ENCODE measurements around the gene PALLD.

PALLD gene

DNA sequence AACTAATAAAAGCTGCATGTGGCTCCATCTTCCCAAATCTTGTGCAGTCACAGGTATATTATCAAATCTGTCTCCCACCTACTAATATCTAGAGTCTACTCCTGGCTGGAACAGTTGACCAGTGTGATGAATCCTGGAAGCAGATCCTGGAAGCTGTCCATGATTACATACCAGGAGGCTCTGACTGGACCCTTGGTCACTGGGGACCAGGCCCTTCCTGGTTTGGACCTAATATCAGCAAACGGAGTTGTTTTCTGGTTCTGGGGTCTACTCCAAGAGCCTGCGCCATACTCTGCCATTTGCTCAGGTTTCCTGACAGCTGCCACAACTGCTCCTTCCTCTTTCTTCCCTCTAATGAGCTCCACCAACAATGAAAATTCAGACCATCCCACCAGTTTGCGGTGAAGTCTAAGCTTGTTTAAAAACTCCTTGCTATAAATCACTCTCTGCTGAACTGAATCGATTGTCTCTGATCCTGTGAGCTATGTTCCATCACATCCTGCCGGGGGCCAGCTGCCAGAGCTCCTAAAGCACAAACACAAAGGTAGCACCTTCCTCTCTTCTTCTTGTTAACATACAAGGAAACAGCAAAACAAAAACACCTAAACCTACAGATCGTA lies 114.2 kb downstream of the PALLD start:
- H3K4me3 ChIP-seq (ENCODE audit: low read depth, low read length) = no peak overlapping the region
- H3K4me1 ChIP-seq (ENCODE audit: control insufficient read depth, insufficient read depth, low read length) = peaks cover 8% of the 10 kb centered on the region
- CTCF ChIA-PET = no interaction called here
- POLR2A ChIA-PET = no interaction called here
- H3K27ac ChIP-seq (ENCODE audit: extremely low read depth, low read depth, low read length) = no peak overlapping the region
- no peaks in the 10 kb centered on the region for H3K36me3 ChIP-seq (ENCODE audit: control insufficient read depth in 2 of 2, insufficient read depth in 1 of 2, low read length in 2 of 2)
- no peaks in the 10 kb centered on the region for H3K9me3 ChIP-seq (ENCODE audit: control insufficient read depth, insufficient read depth, low read depth, low read length)
- TF ChIP-seq ZNF76 (tag by site-specific recombination; IDR thresholded peaks at IDR 0.05; ENCODE audit: borderline replicate concordance, low read depth) = no peak
- TF ChIP-seq SETDB1 (IDR thresholded peaks at IDR 0.05; ENCODE audit: insufficient read length, low read length) = no peak
- TF ChIP-seq HOXA7 (CRISPR knock-in tag; IDR thresholded peaks at IDR 0.05; ENCODE audit: borderline replicate concordance) = no peak
- TF ChIP-seq IKZF3 (tag by site-specific recombination; IDR thresholded peaks at IDR 0.05) = no peak
- TF ChIP-seq, protein P1, sequence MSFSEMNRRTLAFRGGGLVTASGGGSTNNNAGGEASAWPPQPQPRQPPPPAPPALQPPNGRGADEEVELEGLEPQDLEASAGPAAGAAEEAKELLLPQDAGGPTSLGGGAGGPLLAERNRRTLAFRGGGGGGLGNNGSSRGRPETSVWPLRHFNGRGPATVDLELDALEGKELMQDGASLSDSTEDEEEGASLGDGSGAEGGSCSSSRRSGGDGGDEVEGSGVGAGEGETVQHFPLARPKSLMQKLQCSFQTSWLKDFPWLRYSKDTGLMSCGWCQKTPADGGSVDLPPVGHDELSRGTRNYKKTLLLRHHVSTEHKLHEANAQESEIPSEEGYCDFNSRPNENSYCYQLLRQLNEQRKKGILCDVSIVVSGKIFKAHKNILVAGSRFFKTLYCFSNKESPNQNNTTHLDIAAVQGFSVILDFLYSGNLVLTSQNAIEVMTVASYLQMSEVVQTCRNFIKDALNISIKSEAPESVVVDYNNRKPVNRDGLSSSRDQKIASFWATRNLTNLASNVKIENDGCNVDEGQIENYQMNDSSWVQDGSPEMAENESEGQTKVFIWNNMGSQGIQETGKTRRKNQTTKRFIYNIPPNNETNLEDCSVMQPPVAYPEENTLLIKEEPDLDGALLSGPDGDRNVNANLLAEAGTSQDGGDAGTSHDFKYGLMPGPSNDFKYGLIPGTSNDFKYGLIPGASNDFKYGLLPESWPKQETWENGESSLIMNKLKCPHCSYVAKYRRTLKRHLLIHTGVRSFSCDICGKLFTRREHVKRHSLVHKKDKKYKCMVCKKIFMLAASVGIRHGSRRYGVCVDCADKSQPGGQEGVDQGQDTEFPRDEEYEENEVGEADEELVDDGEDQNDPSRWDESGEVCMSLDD (tag by site-specific recombination; IDR thresholded peaks at IDR 0.05) = no peak
- TF ChIP-seq ZSCAN23 (tag by site-specific recombination; IDR thresholded peaks at IDR 0.05) = no peak
- TF ChIP-seq TRIM28 (IDR thresholded peaks at IDR 0.05; ENCODE audit: borderline replicate concordance, low read length) = no peak

DNA sequence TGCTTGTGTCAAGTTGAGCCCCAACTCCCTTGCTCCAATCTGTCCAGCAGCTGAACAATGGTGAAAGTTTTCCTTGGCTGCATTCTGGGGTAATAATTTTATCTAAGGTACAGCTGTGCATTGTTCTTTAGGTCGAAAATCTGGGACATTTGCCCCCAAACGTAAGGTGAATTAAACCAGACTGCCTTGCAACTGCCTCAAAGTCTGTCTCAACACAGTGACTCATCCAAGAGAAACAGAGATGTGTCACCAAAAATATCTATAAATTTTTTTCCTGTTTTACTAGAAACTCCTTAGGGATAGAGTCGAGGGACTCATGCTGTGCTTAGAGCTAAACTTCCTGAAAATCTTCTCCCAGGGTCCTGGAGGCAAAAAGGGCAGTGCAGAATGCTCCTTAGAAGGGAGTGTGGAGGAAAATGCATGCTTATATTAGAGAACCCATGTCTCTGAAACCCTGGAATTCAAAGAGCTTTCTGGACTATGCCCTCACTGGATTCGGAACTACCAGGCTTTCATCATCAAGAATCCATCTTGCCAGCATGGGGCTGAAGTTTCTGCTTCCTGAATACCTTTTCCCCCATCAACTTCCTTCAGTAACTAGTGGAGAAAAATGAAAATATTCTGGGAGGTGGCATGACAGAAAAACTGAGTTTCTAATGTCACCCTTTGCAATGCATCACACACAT lies 115.7 kb downstream of the PALLD start:
- Histone ChIP-seq H3K9me3 (ENCODE audit: control insufficient read depth, insufficient read depth, low read depth, low read length) (no peaks in the 10 kb centered on the region), H3K4me1 (ENCODE audit: control insufficient read depth, insufficient read depth, low read length) (peaks cover 5% of the 10 kb centered on the region), H3K4me3 (ENCODE audit: low read depth, low read length) (no peak overlapping the region), H3K27ac (ENCODE audit: extremely low read depth, low read depth, low read length) (no peak overlapping the region), H3K36me3 (ENCODE audit: control insufficient read depth in 2 of 2, insufficient read depth in 1 of 2, low read length in 2 of 2) (no peaks in the 10 kb centered on the region)
- CTCF ChIA-PET = no interaction called here
- POLR2A ChIA-PET = interaction anchor here (0.8 kb wide), 1 partner anchor 19 kb away, joined by 3 read pairs; no protein-coding TSS in a partner anchor
- TF ChIP-seq ZBTB20 (tag by site-specific recombination; IDR thresholded peaks at IDR 0.05) = peak; percentile 29; the same call in 1 of the 2 replicates
- TF ChIP-seq ZNF223 (tag by site-specific recombination; IDR thresholded peaks at IDR 0.05) = no peak

DNA sequence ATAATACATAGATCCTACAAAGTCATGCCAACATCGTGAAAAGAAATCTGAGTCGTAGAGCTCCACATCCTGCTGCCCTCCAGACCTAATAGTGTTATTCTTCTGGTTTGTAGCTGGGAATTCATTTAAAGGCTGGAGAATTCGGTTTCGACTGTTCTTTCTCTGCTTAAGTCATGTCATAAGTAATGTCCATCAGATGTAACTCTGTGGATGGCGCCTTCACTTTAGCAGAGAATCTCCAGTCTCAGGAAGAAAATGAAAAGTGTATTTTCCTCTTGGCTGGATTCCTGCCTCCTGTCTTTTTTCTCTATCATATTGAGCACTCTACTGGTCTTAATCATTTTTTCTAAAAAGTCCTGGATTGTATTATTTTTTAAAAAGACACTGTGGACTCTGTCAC lies 117.0 kb downstream of the PALLD start:
- no peak for TF ChIP-seq ZFP41 (tag by site-specific recombination; IDR thresholded peaks at IDR 0.05; ENCODE audit: borderline replicate concordance)
- no peak for TF ChIP-seq ZNF658 (tag by site-specific recombination; IDR thresholded peaks at IDR 0.05)
- TF ChIP-seq, protein P2, sequence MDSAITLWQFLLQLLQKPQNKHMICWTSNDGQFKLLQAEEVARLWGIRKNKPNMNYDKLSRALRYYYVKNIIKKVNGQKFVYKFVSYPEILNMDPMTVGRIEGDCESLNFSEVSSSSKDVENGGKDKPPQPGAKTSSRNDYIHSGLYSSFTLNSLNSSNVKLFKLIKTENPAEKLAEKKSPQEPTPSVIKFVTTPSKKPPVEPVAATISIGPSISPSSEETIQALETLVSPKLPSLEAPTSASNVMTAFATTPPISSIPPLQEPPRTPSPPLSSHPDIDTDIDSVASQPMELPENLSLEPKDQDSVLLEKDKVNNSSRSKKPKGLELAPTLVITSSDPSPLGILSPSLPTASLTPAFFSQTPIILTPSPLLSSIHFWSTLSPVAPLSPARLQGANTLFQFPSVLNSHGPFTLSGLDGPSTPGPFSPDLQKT (IDR thresholded peaks at IDR 0.05; ENCODE audit: borderline replicate concordance, low read depth, low read length) = no peak
- no peak for TF ChIP-seq ZFP3 (tag by site-specific recombination; IDR thresholded peaks at IDR 0.05; ENCODE audit: low read depth)
- TF ChIP-seq ZNF146 (tag by site-specific recombination; IDR thresholded peaks at IDR 0.05) = no peak
- no peak for TF ChIP-seq ZNF211 (tag by site-specific recombination; IDR thresholded peaks at IDR 0.05; ENCODE audit: low read depth)
- no peak for TF ChIP-seq ZNF433 (tag by site-specific recombination; IDR thresholded peaks at IDR 0.05; ENCODE audit: low read depth)
- no peak for TF ChIP-seq ZNF596 (tag by site-specific recombination; IDR thresholded peaks at IDR 0.05)
- no peak for TF ChIP-seq ZNF132 (tag by site-specific recombination; IDR thresholded peaks at IDR 0.05; ENCODE audit: borderline replicate concordance)
- TF ChIP-seq ZNF792 (tag by site-specific recombination; IDR thresholded peaks at IDR 0.05) = no peak
- no peak for TF ChIP-seq ZNF140 (tag by site-specific recombination; IDR thresholded peaks at IDR 0.05)
- no peak for TF ChIP-seq ZNF530 (tag by site-specific recombination; IDR thresholded peaks at IDR 0.05; ENCODE audit: low read depth)
- no peak for TF ChIP-seq IKZF3 (tag by site-specific recombination; IDR thresholded peaks at IDR 0.05)
- TF ChIP-seq ZNF169 (tag by site-specific recombination; IDR thresholded peaks at IDR 0.05) = no peak
- Histone ChIP-seq H3K9me3 (ENCODE audit: control insufficient read depth, insufficient read depth, low read depth, low read length) (no peaks in the 10 kb centered on the region), H3K27ac (ENCODE audit: extremely low read depth, low read depth, low read length) (no peak overlapping the region), H3K4me3 (ENCODE audit: low read depth, low read length) (no peak overlapping the region), H3K36me3 (ENCODE audit: control insufficient read depth in 2 of 2, insufficient read depth in 1 of 2, low read length in 2 of 2) (no peaks in the 10 kb centered on the region), H3K4me1 (ENCODE audit: control insufficient read depth, insufficient read depth, low read length) (peaks cover 5% of the 10 kb centered on the region)
- POLR2A ChIA-PET = interaction anchor here (1.4 kb wide), 1 partner anchor 9 kb away, joined by 3 read pairs; no protein-coding TSS in a partner anchor
- CTCF ChIA-PET = no interaction called here

All from HEK293 (cell line).